AG04450 (cell line): ENCODE data around the gene MEGF9. TPM values are rescaled to one million over a fixed set of nuclear protein-coding genes. Genes with fewer than 3 reads are reported as not detected.

Source experiments
- CTCF ChIA-PET: fragments of 300-600, 350-600 bp; formaldehyde crosslinking; extraction: SDS; loops from one replicate; lab custom pipeline; 2022; ENCODE audit warnings: antibody characterized with exemption, inconsistent platforms; lab: Charles Lee
- POLR2A ChIA-PET: fragments of 350-600 bp; formaldehyde crosslinking; extraction: SDS; loops from one replicate; lab custom pipeline; 2021; ENCODE audit warnings: antibody characterized with exemption, inconsistent platforms; lab: Yijun Ruan, JAX
- DNase-seq: peaks from one replicate; pipeline ENCODE4 v3.0.0-alpha.2; 2011; ENCODE audit warnings: low read depth, low spot score
- H3K27ac ChIP-seq: one replicate; pipeline ENCODE4 v1.5.1; 2012; ENCODE audit warnings: low read depth, low read length, control low read depth
- H3K27me3 ChIP-seq: one replicate; pipeline ENCODE4 v1.6.0; 2012; ENCODE audit warnings: low read length; ENCODE audit not compliant: control insufficient read depth, insufficient read depth
- H3K4me3 ChIP-seq: 2 replicates; pipeline ENCODE4 v1.5.1; 2011; ENCODE audit warnings: mild to moderate bottlenecking, low read depth, low read length, control low read depth
- H3K9me3 ChIP-seq: 2 replicates; pipeline ENCODE4 v1.5.1; 2012; ENCODE audit warnings: low read length; ENCODE audit not compliant: control insufficient read depth, insufficient read depth
- polyA plus RNA-seq: library from polyadenylated mRNA; depleted of rRNA; stranded (reverse); fragments of >200 nt; gene quantifications from 2 replicates; pipeline ENCODE4 v1.2.3, GENCODE V29; 2011
- TF ChIP-seq, protein P1 (sequence below): IDR thresholded peaks from 2 replicates; pipeline ENCODE4 v1.5.1; 2011; ENCODE audit warnings: low read depth, low read length, control low read depth, inconsistent platforms

The MEGF9 gene
- polyA plus RNA-seq, 1 experiment, result 12.9 TPM

DNA sequence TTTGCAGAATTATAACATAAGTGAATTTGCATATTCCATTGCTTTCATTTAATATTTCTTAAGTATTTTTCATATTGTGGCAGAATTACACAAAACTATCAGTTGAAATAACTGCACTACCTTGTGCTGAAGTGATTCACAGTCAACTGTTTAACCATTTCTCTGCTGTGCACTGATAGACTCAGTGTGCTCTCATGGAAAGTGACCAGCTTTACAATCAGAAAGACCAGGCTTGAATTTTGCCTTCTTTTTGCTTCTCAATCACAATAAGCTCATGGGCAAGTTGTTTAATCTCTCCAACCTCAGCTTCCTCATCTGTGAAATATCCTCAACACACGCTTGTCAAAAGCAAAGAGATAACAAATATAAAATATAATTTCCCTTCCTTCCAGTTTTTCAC is 152.6 kb downstream of the MEGF9 start:
- Histone ChIP-seq H3K27ac (no peak overlapping the region), H3K4me3 (no peak overlapping the region), H3K27me3 (no peaks in the 10 kb centered on the region), H3K9me3 (no peaks in the 10 kb centered on the region)
- no peak for DNase-seq
- TF ChIP-seq, protein P1, sequence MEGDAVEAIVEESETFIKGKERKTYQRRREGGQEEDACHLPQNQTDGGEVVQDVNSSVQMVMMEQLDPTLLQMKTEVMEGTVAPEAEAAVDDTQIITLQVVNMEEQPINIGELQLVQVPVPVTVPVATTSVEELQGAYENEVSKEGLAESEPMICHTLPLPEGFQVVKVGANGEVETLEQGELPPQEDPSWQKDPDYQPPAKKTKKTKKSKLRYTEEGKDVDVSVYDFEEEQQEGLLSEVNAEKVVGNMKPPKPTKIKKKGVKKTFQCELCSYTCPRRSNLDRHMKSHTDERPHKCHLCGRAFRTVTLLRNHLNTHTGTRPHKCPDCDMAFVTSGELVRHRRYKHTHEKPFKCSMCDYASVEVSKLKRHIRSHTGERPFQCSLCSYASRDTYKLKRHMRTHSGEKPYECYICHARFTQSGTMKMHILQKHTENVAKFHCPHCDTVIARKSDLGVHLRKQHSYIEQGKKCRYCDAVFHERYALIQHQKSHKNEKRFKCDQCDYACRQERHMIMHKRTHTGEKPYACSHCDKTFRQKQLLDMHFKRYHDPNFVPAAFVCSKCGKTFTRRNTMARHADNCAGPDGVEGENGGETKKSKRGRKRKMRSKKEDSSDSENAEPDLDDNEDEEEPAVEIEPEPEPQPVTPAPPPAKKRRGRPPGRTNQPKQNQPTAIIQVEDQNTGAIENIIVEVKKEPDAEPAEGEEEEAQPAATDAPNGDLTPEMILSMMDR, result no peak
- ChIA-PET POLR2A (no interaction called here), CTCF (interaction anchor here (1.8 kb wide), 1 partner anchor 8 kb away, joined by 4 read pairs; no protein-coding TSS in a partner anchor)

DNA sequence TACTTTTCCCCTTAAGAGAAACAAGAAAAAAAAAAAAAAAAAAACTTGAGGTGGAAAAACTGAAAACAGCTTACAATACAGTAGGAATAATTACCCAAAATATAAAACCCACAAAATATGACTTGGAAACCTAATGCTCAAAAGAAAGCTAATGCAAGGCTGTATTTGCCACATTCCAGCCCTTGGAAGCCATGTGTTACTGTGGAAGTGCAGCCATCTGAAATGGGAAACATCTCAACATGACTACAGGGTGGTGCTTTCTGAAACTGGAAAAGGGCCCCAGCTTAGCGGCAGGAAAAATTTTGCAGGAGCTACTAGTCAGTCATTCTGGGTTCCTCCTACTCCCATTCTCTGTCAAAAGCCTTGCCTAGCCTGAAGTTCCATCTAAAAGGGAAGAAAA is 154.7 kb downstream of the MEGF9 start:
- H3K27ac ChIP-seq, result no peak overlapping the region
- no peak for DNase-seq
- no peak overlapping the region for H3K4me3 ChIP-seq
- no peaks in the 10 kb centered on the region for H3K9me3 ChIP-seq
- ChIA-PET CTCF (interaction anchor here (0.7 kb wide), 1 partner anchor 39 kb away, joined by 6 read pairs; no protein-coding TSS in a partner anchor), POLR2A (interaction anchor here (1.2 kb wide), 1 partner anchor 12 kb away, joined by 3 read pairs; no protein-coding TSS in a partner anchor)
- no peaks in the 10 kb centered on the region for H3K27me3 ChIP-seq
- TF ChIP-seq, protein P1, result no peak

DNA sequence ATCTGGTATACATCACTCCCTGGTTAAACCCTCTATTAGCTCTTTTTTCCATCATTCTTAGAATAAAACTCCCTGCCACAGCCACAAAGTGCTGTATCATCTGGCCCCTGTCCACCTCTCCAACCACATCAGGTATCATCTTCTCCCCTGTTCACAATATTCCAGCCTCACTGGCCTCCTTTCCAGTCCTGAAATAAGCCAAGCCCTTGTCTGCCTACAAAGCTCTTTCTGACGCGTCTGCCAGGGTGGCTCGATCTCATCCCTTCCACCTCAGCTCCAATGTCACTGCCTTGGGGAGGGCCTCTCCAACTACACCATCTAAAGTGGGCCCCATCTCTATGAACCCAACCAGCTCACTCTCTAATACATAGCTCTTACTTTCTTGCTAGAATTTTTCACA is 155.8 kb downstream of the MEGF9 start:
- Histone ChIP-seq H3K27ac (no peak overlapping the region), H3K9me3 (no peaks in the 10 kb centered on the region), H3K4me3 (no peak overlapping the region), H3K27me3 (no peaks in the 10 kb centered on the region)
- DNase-seq, result no peak
- ChIA-PET POLR2A (no interaction called here), CTCF (interaction anchor here (1.2 kb wide), 1 partner anchor 13 kb away, joined by 3 read pairs; no protein-coding TSS in a partner anchor)
- TF ChIP-seq, protein P1, result no peak

DNA sequence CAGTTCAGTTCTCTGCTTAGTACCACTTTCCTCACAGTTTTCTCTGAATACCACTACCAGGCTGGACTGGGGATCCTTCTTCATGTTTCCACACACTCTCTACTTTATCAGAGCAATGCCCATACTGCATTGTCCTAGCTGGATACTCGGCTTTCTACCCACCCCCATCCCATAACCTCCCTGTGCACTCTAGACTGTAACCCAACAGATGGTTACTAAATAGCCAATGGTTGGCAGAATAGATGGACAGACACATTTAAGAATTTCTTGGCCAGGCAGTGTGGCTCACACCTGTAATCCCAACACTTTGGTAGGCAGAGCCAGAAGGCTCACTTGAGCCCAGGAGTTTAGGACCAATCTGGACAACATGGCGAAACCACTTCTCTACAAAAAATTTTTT is 157.1 kb downstream of the MEGF9 start:
- TF ChIP-seq, protein P1, result no peak
- Histone ChIP-seq H3K4me3 (no peak overlapping the region), H3K27me3 (no peaks in the 10 kb centered on the region), H3K9me3 (no peaks in the 10 kb centered on the region), H3K27ac (no peak overlapping the region)
- POLR2A ChIA-PET, result no interaction called here
- CTCF ChIA-PET, result no interaction called here
- DNase-seq, result no peak

DNA sequence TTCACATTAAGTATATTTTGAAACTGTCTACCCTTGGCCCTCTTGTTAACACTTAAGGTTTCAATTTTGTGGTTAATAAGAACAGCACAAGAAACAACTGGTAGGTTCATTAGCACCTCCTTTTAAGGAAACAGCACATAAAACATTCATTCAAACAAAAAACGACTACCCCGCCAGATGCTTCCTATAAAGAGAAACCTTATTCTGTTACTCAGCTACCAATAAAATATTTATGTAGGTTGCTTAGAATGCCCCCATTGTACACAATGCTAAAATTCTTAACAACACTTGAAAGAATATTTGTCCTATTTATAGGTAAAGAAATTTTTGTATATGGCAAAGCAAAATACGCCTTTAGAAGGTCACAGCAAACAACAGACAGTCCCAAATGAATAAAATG is 157.5 kb downstream of the MEGF9 start:
- Histone ChIP-seq H3K27me3 (no peaks in the 10 kb centered on the region), H3K4me3 (no peak overlapping the region), H3K9me3 (no peaks in the 10 kb centered on the region), H3K27ac (no peak overlapping the region)
- CTCF ChIA-PET, result no interaction called here
- POLR2A ChIA-PET, result no interaction called here
- DNase-seq, result no peak
- TF ChIP-seq, protein P1, result no peak
